GM18951 (cell line): ENCODE results near the gene TNFSF12.

Source experiments
- POLR2A ChIP-seq: IDR thresholded peaks from 4 replicates; pipeline ENCODE4 v1.6.1; 2011; ENCODE audit warnings: mild to moderate bottlenecking; ENCODE audit not compliant: insufficient read length, insufficient read depth; ENCODE audit errors: extremely low read depth
- in situ Hi-C: fragments of 300-500 bp; cut with MboI; formaldehyde crosslinking; loops from one replicate; pipeline ENCODE4 v1.12.0; 2022; ENCODE audit warnings: low sequenced_read_pairs, mixed read lengths, inconsistent platforms; ENCODE audit not compliant: unreplicated experiment

Gene TNFSF12

DNA sequence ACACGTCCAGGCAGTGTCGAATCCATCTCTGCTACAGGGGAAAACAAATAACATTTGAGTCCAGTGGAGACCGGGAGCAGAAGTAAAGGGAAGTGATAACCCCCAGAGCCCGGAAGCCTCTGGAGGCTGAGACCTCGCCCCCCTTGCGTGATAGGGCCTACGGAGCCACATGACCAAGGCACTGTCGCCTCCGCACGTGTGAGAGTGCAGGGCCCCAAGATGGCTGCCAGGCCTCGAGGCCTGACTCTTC lies 23.4 kb downstream of the TNFSF12 start:
- in situ Hi-C loops, result no loop called here
- no peak for TF ChIP-seq POLR2A

DNA sequence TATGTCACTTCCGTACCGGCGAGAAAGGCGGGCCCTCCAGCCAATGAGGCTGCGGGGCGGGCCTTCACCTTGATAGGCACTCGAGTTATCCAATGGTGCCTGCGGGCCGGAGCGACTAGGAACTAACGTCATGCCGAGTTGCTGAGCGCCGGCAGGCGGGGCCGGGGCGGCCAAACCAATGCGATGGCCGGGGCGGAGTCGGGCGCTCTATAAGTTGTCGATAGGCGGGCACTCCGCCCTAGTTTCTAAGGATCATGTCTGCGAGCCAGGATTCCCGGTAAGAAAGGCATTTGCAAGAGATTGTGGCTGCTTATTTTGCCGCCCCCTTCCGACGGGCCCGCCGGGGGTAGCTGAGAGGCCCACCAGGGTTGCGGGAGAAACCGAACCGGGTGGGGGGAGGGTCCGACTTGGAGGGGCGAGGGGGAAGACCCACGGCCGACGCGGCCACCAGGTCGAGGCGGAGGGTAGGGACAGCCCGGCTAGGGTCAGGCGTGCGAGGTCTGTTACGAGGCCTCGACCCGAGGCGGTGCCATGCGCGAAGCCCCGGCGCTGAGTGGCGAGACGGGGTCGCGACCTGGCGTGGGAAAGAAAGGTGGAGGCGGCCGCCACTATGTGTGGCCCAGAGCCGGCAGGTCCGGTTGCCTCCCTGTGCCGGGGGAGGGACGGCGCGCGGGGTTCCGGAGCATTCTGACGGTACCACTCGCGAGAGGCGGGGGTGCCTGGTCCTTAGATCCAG lies 23.9 kb downstream of the TNFSF12 start:
- in situ Hi-C loops, result no loop called here
- peak; percentile 99 for TF ChIP-seq POLR2A

DNA sequence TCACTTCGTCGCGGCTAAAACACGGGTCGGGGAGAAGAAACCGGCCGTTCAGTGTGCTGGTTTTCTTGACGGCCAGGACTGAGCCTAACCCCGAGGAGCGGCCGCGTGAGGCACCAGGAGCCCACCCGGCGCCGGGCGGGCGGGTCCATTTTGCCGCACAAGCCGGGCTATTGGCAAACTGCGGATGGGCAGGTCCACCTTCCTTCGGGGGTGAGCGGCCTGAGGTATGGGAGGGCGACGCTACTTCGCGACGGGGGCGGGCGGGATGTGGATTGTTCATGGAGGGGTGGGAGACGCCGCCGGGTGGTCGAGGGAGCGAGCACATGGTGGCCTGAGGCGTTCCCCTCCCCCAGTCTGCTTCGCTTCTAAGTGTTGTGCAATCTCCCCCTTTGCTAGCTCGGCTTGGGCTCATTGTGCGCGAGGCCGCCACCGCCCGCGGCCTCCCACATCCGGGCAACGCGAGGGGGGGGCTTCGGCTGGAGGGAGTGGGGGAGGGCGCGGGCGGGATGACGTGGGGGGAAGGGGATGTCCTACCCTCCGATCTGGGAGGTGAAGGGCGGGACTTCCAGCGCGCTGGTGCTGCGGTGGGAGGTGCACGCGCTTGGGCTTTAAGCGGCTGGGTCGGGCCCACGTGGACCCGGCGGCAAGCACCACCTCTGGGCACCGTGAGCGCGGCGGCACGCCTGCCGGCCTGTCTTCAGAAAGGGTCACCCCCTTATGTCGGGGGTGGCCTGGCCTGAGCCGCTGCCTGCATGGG lies 24.6 kb downstream of the TNFSF12 start:
- in situ Hi-C loops, result no loop called here

DNA sequence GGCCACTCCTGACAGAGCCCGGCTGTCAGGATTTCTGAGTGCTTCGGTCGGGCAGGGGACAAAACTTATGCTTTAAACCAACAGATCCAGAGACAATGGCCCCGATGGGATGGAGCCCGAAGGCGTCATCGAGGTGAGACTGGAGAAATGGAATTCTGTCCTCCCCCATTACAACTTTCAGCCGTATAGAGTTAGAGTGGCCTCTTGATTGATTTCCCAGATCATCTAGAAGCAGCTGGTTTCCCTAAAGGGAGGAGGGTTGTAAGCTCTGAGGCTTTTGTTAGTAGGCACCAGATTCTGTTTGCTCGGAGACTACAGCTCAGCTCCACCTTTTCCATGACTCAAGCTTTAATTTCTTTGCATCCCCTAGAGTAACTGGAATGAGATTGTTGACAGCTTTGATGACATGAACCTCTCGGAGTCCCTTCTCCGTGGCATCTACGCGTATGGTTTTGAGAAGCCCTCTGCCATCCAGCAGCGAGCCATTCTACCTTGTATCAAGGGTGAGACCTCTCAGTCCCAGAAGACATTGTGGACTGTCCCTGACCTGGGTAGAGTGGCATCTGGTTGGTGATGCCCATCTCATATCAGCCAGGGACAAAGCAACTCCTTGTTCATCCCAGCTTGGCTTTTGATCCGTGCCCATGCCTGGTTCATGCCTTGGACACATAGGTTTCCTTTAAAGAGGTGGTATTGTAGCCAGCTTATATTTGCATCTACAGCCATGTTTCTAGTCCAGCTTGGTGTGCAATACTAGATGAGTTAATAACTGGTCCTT lies 25.5 kb downstream of the TNFSF12 start:
- TF ChIP-seq POLR2A, result no peak
- in situ Hi-C loops, result no loop called here

More for the DNA sequence above, 24.6 kb downstream of the TNFSF12 start:
- TF ChIP-seq POLR2A, result peak; percentile 55

DNA sequence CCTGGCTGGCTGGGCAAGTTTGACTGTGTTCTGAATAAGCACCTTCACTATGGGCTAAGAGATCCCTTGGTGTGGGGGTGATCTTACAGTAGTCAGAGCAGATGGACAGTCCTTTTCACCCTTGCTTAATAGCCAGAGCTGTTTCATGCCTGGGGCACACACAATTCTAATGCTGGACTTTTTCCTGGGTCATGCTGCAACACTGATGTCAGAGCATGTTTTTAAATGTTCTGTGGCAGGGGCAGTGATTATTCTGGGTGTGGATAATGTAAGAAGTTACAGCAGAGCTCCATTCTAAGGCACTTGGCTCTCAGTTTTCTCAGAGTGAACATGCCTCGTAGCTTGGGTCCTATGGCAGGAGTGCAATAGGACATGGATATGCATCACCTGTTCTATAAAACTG lies 26.6 kb downstream of the TNFSF12 start:
- TF ChIP-seq POLR2A, result no peak
- in situ Hi-C loops, result no loop called here

DNA sequence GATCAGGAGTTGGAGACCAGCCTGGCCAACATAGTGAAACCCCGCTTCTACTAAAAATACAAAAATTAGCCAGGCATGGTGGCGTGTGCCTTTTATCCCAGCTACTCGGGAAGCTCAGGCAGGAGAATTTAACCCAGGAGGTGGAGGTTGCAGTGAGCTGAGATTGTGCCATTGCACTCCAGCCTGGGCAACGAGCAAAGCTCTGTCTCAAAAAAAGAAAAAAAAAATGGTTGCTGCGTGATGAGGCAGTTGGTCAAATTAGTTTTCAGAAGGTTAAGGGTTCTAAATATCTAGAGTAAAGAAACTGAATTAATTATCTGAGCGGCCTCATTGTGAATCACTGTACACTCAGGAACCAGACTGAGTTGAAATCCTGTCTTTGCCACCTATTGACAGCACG lies 27.1 kb downstream of the TNFSF12 start:
- in situ Hi-C loops, result no loop called here

DNA sequence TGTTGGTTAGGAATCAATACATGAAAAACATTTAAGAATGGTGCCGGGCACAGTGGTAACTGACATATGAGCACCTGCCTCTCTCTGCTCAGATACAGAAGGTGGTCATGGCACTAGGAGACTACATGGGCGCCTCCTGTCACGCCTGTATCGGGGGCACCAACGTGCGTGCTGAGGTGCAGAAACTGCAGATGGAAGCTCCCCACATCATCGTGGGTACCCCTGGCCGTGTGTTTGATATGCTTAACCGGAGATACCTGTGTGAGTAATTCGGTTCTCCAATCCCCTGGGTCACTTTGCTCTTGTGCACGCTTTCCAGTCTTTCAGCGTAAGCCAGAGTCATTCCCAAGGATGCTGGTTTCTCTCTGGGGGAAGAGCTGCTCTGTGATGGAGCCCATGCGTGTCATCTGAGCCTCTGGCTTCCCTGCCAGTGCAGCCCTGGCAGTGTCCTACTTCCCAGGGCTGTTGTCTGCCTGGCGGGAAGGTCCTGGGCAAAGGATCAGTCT lies 27.6 kb downstream of the TNFSF12 start:
- in situ Hi-C loops, result no loop called here
- TF ChIP-seq POLR2A, result peak; percentile 34

More for the DNA sequence above, 27.1 kb downstream of the TNFSF12 start:
- TF ChIP-seq POLR2A, result no peak

DNA sequence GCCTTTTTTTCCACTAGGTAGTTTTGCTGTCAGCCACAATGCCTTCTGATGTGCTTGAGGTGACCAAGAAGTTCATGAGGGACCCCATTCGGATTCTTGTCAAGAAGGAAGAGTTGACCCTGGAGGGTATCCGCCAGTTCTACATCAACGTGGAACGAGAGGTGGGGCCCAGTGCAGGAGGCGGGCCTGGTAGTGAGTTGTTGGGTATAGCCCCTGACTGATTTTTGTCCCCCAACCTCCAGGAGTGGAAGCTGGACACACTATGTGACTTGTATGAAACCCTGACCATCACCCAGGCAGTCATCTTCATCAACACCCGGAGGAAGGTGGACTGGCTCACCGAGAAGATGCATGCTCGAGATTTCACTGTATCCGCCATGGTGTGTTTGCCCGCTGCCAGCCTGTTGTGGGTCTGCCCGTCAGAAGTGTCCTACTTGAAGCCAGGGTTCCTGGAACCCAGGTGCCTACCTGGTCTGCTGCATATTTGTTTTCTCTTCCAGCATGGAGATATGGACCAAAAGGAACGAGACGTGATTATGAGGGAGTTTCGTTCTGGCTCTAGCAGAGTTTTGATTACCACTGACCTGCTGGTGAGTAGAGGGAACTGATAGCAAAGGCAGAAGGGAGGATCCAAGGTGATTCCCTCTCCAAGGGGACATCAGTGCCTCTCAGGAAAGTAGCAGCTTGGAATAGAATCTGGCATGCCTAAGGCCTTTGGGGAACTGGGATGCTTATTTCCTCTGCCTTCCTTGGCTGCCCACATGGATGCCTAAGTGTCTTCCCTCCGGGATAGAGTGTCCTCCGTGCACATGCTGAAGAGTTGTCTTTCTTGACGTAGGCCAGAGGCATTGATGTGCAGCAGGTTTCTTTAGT lies 28.7 kb downstream of the TNFSF12 start:
- in situ Hi-C loops, result no loop called here
- TF ChIP-seq POLR2A, result no peak

DNA sequence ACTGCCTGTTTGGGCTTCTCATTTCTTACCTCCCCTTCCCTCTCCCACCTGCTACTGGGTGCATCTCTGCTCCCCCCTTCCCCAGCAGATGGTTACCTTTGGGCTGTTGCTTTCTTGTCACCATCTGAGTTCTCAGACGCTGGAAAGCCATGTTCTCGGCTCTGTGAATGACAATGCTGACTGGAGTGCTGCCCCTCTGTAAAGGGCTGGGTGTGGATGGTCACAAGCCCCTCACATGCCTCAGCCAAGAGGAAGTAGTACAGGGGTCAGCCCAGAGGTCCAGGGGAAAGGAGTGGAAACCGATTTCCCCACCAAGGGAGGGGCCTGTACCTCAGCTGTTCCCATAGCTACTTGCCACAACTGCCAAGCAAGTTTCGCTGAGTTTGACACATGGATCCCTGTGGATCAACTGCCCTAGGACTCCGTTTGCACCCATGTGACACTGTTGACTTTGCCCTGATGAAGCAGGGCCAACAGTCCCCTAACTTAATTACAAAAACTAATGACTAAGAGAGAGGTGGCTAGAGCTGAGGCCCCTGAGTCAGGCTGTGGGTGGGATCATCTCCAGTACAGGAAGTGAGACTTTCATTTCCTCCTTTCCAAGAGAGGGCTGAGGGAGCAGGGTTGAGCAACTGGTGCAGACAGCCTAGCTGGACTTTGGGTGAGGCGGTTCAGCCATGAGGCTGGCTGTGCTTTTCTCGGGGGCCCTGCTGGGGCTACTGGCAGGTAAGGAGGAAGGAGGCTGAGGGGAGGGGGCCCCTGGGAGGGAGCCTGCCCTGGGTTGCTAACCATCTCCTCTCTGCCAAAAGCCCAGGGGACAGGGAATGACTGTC lies 30.4 kb downstream of the TNFSF12 start, which contains the start of gene CD68:
TSS of gene CD68 (plus strand) at position 638 of the 833 bp plus-strand sequence. CDS start at position 678, 40 bp downstream.
- in situ Hi-C loops, result no loop called here

DNA sequence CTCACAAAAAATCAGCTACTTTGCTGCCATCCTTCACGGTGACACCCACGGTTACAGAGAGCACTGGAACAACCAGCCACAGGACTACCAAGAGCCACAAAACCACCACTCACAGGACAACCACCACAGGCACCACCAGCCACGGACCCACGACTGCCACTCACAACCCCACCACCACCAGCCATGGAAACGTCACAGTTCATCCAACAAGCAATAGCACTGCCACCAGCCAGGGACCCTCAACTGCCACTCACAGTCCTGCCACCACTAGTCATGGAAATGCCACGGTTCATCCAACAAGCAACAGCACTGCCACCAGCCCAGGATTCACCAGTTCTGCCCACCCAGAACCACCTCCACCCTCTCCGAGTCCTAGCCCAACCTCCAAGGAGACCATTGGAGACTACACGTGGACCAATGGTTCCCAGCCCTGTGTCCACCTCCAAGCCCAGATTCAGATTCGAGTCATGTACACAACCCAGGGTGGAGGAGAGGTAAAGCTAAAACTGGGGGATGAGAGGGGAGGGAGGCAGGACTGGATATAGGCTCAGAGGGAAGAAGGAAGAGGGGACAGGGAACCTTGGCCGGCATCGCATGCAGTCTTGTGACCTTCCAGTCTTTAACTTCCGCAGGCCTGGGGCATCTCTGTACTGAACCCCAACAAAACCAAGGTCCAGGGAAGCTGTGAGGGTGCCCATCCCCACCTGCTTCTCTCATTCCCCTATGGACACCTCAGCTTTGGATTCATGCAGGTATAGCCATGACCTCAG lies 31.2 kb downstream of the TNFSF12 start:
- in situ Hi-C loops, result no loop called here
- TF ChIP-seq POLR2A, result peak; percentile 19

More for the DNA sequence above, 30.4 kb downstream of the TNFSF12 start, which contains the start of gene CD68:
- TF ChIP-seq POLR2A, result peak; percentile 55
